Measurements from ENCODE around the gene FAM161A.
"Not testable (repeated sequence)": the region's sequence is repeated elsewhere in the genome, so short reads cannot be mapped to it uniquely, and the experiment has no call there.

FAM161A gene

DNA sequence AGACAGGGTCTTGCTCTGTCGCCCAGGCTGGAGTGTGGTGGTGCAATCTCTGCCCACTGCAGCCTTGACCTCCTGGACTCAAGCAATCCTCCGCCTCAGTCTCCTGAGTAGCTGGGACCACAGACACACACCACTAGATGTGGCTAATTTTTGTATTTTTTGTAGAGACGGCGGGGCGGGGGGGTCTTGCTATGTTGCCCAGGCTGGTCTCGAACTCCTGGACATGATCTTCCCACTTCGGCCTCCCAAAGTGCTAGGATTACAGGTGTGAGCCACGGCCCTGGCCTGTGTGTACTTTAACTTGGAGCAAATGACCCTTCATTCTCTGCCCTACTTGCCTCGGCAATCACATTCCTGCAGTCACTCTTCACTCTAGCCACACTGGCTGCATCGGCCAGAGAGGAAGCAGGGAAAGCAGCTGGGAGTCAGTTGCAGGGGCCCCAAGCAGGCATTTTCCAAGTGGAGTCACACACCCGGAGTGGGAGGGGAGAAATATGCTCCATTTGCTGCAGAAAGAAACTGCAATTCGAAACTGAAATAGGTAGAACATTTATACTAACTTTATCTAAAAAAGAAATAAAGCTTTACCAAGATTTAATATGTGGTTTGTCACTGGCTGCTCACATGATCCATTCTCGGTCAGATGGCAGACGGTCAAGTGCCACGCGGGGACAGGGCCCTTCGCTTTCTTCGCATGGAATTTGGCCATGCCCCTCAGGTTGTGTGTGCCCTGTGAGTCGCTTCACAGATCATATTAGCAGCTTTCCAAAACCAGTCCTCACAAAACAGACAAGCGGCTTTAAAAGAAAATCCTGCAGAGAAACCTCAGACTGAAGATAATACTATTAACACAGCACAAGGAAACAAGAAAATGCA lies 37.1 kb downstream of the FAM161A start:
- in situ Hi-C loops (cut with HindIII; ENCODE audit: low pct_ligation_motif_present, low sequenced_read_pairs): no loop called here
- H3K27ac ChIP-seq: no peak overlapping the region
- no peak overlapping the region for H3K4me3 ChIP-seq (ENCODE audit: low read depth, low read length)
- H3K27me3 ChIP-seq (replicated peaks): no peaks in the 10 kb centered on the region
- no peak for TF ChIP-seq CTCF (IDR thresholded peaks at IDR 0.05; ENCODE audit: low read depth, low read length, missing control alignments)
- no peaks in the 10 kb centered on the region for H3K36me3 ChIP-seq (replicated peaks)
- no peak for DNase-seq

- no peak for TF ChIP-seq CTCF (IDR thresholded peaks at IDR 0.05; ENCODE audit: low read depth, low read length, missing control alignments)
- no peak for DNase-seq
- Histone ChIP-seq H3K27me3 (replicated peaks) (no peaks in the 10 kb centered on the region), H3K36me3 (replicated peaks) (no peaks in the 10 kb centered on the region), H3K4me3 (ENCODE audit: low read depth, low read length) (no peak overlapping the region), H3K27ac (no peak overlapping the region)
- in situ Hi-C loops (cut with HindIII; ENCODE audit: low pct_ligation_motif_present, low sequenced_read_pairs): no loop called here
Observed at GRCh38 chr2:61814539-61815160, 39.2 kb downstream of the FAM161A start.

GRCh38 chr2:61813314-61813713 lies 40.5 kb downstream of the FAM161A start:
- H3K36me3 ChIP-seq (replicated peaks); H3K27me3 ChIP-seq (replicated peaks); in situ Hi-C loops (cut with HindIII; ENCODE audit: low pct_ligation_motif_present, low sequenced_read_pairs); DNase-seq; H3K27ac ChIP-seq; H3K4me3 ChIP-seq (ENCODE audit: low read depth, low read length): not testable (repeated sequence)

DNA sequence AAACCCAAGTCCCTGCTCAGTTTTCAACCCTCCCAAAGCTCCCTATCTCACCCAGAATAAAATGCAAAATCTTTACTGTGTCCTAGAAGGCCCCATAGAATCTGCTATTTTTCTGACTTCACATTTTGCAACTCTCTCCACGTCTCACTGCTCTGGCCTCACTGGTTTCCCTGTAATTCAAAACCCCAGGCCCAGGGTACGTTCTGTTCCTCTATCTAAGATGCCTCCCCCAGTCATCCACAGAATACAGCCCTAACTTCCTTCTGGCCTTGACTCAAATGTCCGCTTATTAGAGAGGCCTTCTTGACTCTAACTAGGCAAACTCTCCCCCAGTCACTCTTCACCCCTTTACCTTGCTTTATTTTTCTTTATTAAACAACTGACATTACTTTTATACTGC lies 42.0 kb downstream of the FAM161A start:
- Histone ChIP-seq H3K36me3 (replicated peaks) (no peaks in the 10 kb centered on the region), H3K27ac (no peak overlapping the region), H3K27me3 (replicated peaks) (no peaks in the 10 kb centered on the region), H3K4me3 (ENCODE audit: low read depth, low read length) (no peak overlapping the region)
- in situ Hi-C loops (cut with HindIII; ENCODE audit: low pct_ligation_motif_present, low sequenced_read_pairs): no loop called here
- no peak for TF ChIP-seq CTCF (IDR thresholded peaks at IDR 0.05; ENCODE audit: low read depth, low read length, missing control alignments)
- DNase-seq: no peak

DNA sequence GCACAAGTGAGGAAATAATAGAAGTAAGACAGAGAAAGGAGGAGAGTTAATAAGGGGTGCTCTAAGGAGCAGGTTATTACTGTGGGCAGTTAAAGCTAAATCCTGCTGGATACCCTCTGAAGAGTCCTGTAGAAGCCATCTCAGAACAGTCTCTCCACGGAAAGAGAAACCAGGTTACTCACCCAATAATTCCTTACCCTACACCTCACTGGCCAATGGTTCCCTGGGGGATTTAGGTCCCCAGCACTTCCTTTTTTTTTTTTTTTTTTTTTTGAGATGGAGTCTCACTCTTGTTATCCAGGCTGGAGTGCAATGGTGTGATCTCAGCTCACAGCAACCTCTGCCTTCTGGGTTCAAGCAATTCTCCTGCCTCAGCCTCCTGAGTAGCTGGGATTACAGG lies 43.7 kb downstream of the FAM161A start:
- H3K27ac ChIP-seq; H3K27me3 ChIP-seq (replicated peaks); H3K36me3 ChIP-seq (replicated peaks); DNase-seq; H3K4me3 ChIP-seq (ENCODE audit: low read depth, low read length); in situ Hi-C loops (cut with HindIII; ENCODE audit: low pct_ligation_motif_present, low sequenced_read_pairs): not testable (repeated sequence)

GRCh38 chr2:61808693-61809092 lies 45.2 kb downstream of the FAM161A start:
- in situ Hi-C loops (cut with HindIII; ENCODE audit: low pct_ligation_motif_present, low sequenced_read_pairs); H3K36me3 ChIP-seq (replicated peaks); H3K4me3 ChIP-seq (ENCODE audit: low read depth, low read length); H3K27me3 ChIP-seq (replicated peaks); DNase-seq; H3K27ac ChIP-seq: not testable (repeated sequence)

GRCh38 chr2:61807036-61807757 lies 46.7 kb downstream of the FAM161A start:
- Histone ChIP-seq H3K4me3 (ENCODE audit: low read depth, low read length) (no peak overlapping the region), H3K27ac (no peak overlapping the region), H3K36me3 (replicated peaks) (no peaks in the 10 kb centered on the region), H3K27me3 (replicated peaks) (no peaks in the 10 kb centered on the region)
- TF ChIP-seq CTCF (IDR thresholded peaks at IDR 0.05; ENCODE audit: low read depth, low read length, missing control alignments): no peak
- in situ Hi-C loops (cut with HindIII; ENCODE audit: low pct_ligation_motif_present, low sequenced_read_pairs): no loop called here
- DNase-seq: no peak

All from brain microvascular endothelial cell (primary cell).